Measurements from ENCODE around the gene SBNO1. TPM values are rescaled to one million over a fixed set of nuclear protein-coding genes. Genes with fewer than 3 reads are reported as not detected.
"Not testable (repeated sequence)": the region's sequence is repeated elsewhere in the genome, so short reads cannot be mapped to it uniquely, and the experiment has no call there.

SBNO1 gene
- total RNA-seq, 1 experiment from 2014 or later, result 32.1 TPM

- no peak for DNase-seq (ENCODE audit: low read depth)
Measured at GRCh38 chr12:123388951-123389559, 24.4 kb upstream of the SBNO1 start.

- peak; percentile 61 for DNase-seq (ENCODE audit: low read depth)
Measured at GRCh38 chr12:123388177-123388950, 23.7 kb upstream of the SBNO1 start.

GRCh38 chr12:123387508-123388176 is 23.0 kb upstream of the SBNO1 start:
- DNase-seq (ENCODE audit: low read depth), result no peak

- not testable (repeated sequence) for DNase-seq (ENCODE audit: low read depth)
Measured at GRCh38 chr12:123385536-123385935, 20.9 kb upstream of the SBNO1 start.

- DNase-seq (ENCODE audit: low read depth), result peak; percentile 61
Measured at GRCh38 chr12:123384994-123385376, 20.3 kb upstream of the SBNO1 start.

GRCh38 chr12:123384318-123384993 is 19.8 kb upstream of the SBNO1 start:
- no peak for DNase-seq (ENCODE audit: low read depth)

- no peak for DNase-seq (ENCODE audit: low read depth)
Measured at GRCh38 chr12:123382684-123383083, 18.0 kb upstream of the SBNO1 start.

DNA sequence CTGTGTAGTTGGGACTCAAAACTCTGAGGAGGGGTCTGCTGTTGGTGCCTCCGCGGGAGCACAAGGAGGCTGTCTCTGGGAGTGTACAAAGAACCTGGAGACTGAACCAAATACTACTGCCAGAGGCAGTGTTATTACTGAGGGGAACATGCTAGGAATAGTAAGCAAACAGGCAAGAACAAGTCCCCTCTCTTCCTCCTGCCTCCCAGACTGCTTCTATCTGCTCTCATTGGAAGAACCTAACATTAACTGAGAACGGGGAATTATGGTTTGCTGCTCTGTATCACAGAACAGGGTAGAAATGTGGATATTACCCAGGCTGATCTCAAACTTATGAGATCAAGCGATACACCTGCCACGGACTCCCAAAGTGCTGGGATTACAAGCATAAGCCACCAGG is 14.7 kb upstream of the SBNO1 start:
- DNase-seq (ENCODE audit: low read depth), result no peak

DNA sequence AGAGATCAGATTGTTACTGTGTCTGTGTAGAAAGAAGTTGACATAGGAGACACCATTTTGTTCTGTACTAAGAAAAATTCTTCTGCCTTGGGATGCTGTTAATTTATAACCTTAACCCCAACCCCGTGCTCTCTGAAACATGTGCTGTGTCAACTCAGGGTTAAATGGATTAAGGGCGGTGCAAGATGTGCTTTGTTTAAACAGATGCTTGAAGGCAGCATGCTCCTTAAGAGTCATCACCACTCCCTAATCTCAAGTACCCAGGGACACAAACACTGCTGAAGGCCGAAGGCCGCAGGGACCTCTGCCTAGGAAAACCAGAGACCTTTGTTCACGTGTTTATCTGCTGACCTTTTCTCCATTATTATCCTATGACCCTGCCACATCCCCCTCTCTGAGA is 7.8 kb upstream of the SBNO1 start:
- DNase-seq (ENCODE audit: low read depth), result not testable (repeated sequence)

DNA sequence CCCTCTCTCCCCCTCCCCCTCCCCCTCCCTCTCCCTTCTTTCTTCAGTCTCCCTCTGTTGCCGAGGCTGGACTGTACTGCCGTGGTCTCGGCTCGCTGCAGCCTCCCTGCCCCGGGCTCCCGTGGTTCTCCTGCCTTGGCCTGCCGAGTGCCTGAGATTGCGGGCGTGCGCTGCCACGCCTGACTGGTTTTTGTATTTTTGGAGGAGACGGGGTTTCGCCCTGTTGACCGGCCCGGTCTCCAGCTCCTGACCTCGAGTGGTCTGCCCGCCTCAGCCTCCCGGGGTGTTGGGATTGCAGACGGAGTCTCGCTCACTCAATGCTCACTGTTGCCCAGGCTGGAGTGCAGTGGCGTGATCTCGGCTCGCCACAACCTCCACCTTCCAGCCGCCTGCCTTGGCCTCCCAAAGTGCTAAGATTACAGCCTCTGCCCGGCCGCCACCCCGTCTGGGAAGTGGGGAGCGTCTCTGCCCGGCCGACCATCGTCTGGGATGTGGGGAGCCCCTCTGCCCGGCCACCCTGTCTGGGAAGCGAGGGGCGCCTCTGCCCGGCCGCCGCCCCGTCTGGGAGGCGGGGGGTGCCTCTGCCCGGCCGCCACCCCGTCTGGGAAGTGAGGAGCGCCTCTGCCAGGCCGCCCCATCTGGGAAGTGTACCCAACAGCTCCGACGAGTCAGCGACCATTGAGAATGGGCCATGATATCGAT is 7.2 kb upstream of the SBNO1 start:
- not testable (repeated sequence) for DNase-seq (ENCODE audit: low read depth)

DNA sequence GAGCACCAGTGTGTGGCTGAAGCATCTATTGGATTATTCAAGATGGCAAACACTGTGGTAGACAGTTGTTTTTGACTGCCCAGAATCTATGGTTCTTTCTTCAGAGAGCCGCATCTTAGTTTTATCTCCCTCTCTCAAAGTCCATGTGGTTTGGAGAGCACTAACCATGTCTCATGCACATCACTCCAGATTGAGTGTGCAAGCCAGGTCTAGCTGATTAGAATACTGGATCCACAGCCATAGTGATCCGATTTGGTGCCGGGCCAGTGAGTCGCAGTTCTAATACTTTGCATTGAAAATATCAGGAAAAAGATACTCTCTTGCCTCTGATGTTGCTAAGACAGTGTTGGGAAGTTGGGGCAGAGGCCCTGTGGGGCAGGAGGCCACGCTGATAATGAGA is 4.6 kb upstream of the SBNO1 start:
- no peak for DNase-seq (ENCODE audit: low read depth)

- DNase-seq (ENCODE audit: low read depth), result not testable (repeated sequence)
Measured at GRCh38 chr12:123368431-123368830, 3.8 kb upstream of the SBNO1 start.

DNA sequence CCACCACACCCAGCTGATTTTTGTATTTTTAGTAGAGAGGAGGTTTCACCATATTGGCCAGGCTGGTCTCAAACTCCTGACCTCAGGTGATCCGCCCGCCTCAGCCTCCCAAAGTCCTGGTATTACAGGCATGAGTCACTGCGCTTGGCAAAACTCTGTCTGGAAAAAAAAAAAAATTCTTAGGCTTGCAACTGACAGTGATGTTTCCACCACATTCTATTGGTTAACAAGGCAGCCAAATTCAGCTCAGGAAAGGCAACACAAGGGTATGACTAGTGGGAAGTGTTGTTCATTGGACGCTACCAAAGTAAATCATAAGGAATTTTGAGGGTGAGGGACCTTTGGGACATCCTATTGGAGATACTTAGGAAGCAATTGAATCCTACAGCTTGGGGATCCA is 2.9 kb upstream of the SBNO1 start:
- peak; percentile 3 for DNase-seq (ENCODE audit: low read depth)

DNA sequence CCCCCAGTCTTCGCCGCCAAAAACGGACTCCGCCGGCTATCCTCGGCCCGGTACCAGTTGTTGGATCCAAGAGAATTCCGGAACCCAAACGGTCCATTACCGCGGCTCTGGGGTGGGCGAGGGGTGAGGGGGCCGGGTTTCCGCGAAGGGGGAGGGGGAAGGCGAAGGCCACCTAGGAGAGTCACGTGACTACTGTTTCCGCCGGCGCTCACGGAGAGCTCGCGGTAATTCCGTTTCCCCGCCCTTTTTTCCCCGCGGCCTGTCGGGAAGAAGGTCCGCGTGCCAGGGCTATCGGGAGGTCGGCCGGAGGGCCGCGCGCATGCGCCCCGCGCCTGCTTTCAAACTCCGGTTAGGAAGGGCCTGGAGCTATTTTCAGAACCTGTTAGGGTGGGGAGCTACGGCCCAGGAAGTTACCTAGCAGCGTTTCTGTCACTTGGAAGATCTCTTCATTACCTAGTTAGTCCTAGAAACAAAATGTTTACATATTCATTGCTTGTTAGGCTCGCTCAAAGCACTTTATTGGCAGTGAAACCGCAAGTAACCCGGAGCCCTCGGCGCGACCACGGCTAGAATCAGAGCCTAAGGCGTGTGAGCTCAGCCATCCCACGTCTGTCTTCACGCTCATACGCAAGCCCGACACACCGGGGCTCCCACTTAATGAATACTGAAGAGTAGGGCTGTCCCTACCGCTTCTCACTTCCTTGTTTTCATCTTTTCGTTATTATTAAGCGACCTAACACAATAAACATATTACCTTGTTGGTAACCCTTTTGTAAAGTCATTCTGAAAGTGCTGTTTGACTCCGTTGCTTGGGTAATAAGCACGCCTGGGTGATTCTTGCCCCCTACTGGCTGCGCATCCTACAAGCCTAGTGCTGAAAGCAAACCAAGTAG is 624 bp upstream of the SBNO1 start:
- peak; percentile 98 for DNase-seq (ENCODE audit: low read depth)

DNA sequence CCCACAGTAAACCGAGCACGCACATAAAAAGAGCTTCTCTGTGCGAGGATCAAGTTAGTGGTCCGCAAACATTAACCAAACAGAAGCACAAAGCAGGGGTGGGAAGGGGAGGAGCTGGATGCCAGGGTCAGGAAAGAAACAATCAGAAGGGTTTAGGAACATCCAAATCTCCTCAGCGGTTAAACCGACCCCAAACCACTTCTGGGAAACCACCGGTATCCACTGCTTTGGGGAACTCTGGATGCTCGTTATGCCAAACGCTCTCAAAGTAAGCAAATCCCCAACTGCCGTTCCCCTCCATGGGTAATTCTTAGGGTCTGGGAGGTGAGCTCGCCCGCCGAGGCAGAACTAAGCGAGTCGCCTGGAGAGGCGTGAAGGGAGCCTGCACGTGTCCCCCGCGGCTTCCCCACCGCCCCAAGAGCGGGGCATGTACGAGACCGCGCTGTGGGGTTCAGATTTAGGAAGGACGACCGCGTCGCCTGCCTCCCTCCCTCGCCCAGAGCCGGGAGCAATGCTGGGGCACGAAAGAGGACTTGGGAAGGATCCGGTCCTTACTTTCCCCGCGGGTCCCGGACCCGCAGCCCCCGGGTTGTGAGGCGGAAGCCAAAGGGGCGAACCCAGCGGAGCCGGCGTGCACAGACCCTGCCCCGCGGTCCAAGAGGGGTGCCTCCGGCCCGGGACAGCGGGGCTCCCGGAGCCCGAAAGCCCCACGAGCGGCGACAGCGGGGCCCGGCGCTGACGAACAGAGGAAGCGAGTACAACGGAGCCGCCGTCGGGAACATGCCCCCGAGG is 711 bp downstream of the SBNO1 start:
- no peak for DNase-seq (ENCODE audit: low read depth)

GRCh38 chr12:123363390-123363739 is 1.3 kb downstream of the SBNO1 start:
- peak; percentile 31 for DNase-seq (ENCODE audit: low read depth)

DNA sequence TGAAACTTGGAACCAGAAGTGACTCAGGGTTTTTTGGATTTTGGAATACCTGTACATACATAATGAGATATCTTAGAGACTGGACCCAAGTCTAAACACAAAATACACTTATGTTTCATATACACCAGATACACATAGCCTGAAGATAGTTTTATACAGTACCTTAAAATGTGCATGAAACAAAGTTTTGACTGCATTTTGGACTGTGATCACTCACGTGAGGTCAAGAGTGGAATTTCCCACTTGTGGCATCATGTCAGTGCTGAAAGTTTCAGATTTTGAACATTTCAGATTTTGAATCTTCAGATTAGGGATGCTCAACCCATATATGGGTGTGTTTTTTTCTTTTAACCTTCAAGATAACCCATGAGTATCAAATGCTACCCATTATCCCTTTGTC is 6.6 kb downstream of the SBNO1 start:
- no peak for DNase-seq (ENCODE audit: low read depth)

DNA sequence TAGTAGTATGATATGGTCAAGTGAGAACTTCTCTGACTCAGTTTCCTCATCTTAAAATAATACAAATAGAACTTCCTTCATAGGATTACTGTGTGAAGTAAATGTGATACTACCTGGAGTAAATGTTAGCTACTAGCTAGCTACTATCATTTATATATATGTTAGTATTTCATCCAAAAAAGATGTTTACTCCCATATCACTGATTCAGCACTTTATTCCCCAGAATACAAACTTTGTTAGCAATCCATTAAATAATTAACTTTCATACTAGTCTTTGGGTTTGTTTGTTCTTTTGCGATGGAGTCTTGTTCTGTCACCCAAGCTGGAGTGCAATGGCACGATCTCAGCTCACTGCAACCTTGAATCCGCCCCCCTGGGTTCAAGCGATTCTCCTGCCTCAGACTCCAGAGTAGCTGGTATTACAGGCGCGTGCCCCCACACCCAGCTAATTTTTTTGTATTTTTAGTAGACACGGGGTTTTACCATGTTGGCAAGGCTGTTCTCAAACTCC is 8.4 kb downstream of the SBNO1 start:
- DNase-seq (ENCODE audit: low read depth), result no peak

DNA sequence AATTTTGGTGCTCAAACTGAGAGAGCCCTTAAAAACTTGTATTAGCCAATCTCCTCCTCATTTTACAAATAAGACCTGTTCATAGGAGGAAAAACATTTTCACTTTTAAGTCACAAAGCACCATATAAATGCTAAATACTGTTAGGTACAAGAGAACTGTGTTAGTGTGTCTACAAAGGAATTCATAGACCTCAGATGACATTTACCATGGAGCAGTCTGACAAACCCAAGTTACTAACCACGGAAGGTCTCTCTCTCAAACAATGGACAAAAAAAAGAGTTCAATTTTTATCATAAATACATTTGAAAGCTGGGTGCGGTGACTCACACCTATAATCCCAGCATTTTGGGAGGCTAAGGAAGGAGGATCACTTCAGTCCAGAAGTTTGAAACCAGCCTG is 10.0 kb downstream of the SBNO1 start:
- DNase-seq (ENCODE audit: low read depth), result no peak

- no peak for DNase-seq (ENCODE audit: low read depth)
Measured at GRCh38 chr12:123351349-123351748, 13.3 kb downstream of the SBNO1 start.
